GM12878 (cell line): ENCODE measurements around the gene MRPS27. TPM values are rescaled to one million over a fixed set of nuclear protein-coding genes. Genes with fewer than 3 reads are reported as not detected.

Experiments
- BCLAF1 ChIP-seq: fragments of 450-650 bp; IDR thresholded peaks from 2 replicates; pipeline ENCODE4 v1.6.1; 2017; ENCODE audit warnings: antibody characterized with exemption, mild to moderate bottlenecking, moderate library complexity
- BHLHE40 ChIP-seq, 2 experiments: fragments of 450-650 bp in 1 of 2; IDR thresholded peaks; 2 replicates each; pipeline ENCODE4 v1.6.1; 2011 to 2017; ENCODE audit warnings: low read depth in 2 of 2, borderline replicate concordance in 1 of 2, improper control_type of control experiment in 1 of 2, low read length in 1 of 2, mild to moderate bottlenecking in 1 of 2
- BRCA1 ChIP-seq: IDR thresholded peaks from 2 replicates; pipeline ENCODE4 v1.6.1; 2011; ENCODE audit warnings: low read depth, low read length, improper control_type of control experiment
- CREM ChIP-seq: IDR thresholded peaks from 2 replicates; pipeline ENCODE4 v1.6.1; 2014; ENCODE audit warnings: antibody characterized with exemption, low read depth
- ESRRA ChIP-seq: IDR thresholded peaks from 2 replicates; pipeline ENCODE4 v1.6.1; 2012; ENCODE audit warnings: mild to moderate bottlenecking, low read length, improper control_type of control experiment
- HDAC2 ChIP-seq: fragments of 200-600 bp; sonication (generic); IDR thresholded peaks from 2 replicates; pipeline ENCODE4 v1.6.1; 2017
- IKZF1 ChIP-seq: fragments of 450-650 bp; conservative IDR thresholded peaks from 2 replicates; pipeline ENCODE4 v1.6.1; 2017; ENCODE audit warnings: antibody characterized with exemption, mild to moderate bottlenecking
- KLF5 ChIP-seq: fragments of 450-650 bp; IDR thresholded peaks from 2 replicates; pipeline ENCODE4 v1.6.1; 2014; ENCODE audit warnings: mild to moderate bottlenecking; ENCODE audit not compliant: partially characterized antibody
- MYC ChIP-seq: IDR thresholded peaks from 2 replicates; pipeline ENCODE4 v1.6.1; 2011; ENCODE audit warnings: mild to moderate bottlenecking, low read length, moderate library complexity, inconsistent platforms; ENCODE audit not compliant: insufficient read depth, insufficient replicate concordance, insufficient read length, severe bottlenecking
- NBN ChIP-seq: fragments of 450-650 bp; IDR thresholded peaks from 2 replicates; pipeline ENCODE4 v1.6.1; 2016
- PAX5 ChIP-seq: IDR thresholded peaks from 2 replicates; pipeline ENCODE4 v1.6.1; 2011; ENCODE audit warnings: low read depth, low read length, borderline replicate concordance
- RAD21 ChIP-seq: IDR thresholded peaks from 2 replicates; pipeline ENCODE4 v1.6.1; 2011; ENCODE audit warnings: mild to moderate bottlenecking, low read depth, low read length, moderate library complexity; ENCODE audit not compliant: insufficient read depth
- RFX5 ChIP-seq: IDR thresholded peaks from 2 replicates; pipeline ENCODE4 v1.6.1; 2011; ENCODE audit warnings: low read depth, low read length, improper control_type of control experiment
- SMAD5 ChIP-seq: IDR thresholded peaks from 2 replicates; pipeline ENCODE4 v1.6.1; 2016; ENCODE audit warnings: antibody characterized with exemption, low read depth
- TARDBP ChIP-seq: IDR thresholded peaks from 2 replicates; pipeline ENCODE4 v1.6.1; 2016; ENCODE audit warnings: borderline replicate concordance
- TCF12 ChIP-seq: IDR thresholded peaks from 2 replicates; pipeline ENCODE4 v1.6.1; 2011; ENCODE audit warnings: low read depth, mild to moderate bottlenecking, low read length
- USF2 ChIP-seq: IDR thresholded peaks from 2 replicates; pipeline ENCODE4 v1.6.1; 2011; ENCODE audit warnings: low read depth, low read length, improper control_type of control experiment, borderline replicate concordance
- ZBED1 ChIP-seq: IDR thresholded peaks from 2 replicates; pipeline ENCODE4 v1.6.1; 2016; ENCODE audit warnings: borderline replicate concordance
- ZSCAN29 ChIP-seq: fragments of 450-650 bp; IDR thresholded peaks from 2 replicates; pipeline ENCODE4 v1.6.1; 2017; ENCODE audit warnings: mild to moderate bottlenecking, moderate library complexity
- polyA plus RNA-seq, 11 experiments: library from polyadenylated mRNA; depleted of rRNA in 4 of 11; unstranded in 6 of 11; stranded (reverse) in 5 of 11; fragments of >200 nt; fragmentation: Nextera tagmentation in 4 of 11; fragmentation: Illumina TruSeq in 1 of 11; extraction: Ambion mirVana in 4 of 11; extraction: Trizol in 1 of 11; gene quantifications; 1 replicate in 1 of 11; 2 replicates in 10 of 11; pipeline versions ENCODE4 v1.2.1 to v1.2.3, GENCODE V29; 2011 to 2016; ENCODE audit warnings: inconsistent platforms in 2 of 11, missing spikeins in 2 of 11, low read depth in 1 of 11
- total RNA-seq, 4 experiments: library from RNA; depleted of rRNA in 3 of 4; stranded (reverse); fragments of >200 nt in 3 of 4; fragmentation: Illumina TruSeq in 1 of 4; extraction: Trizol in 1 of 4; gene quantifications; 2 replicates each; pipeline versions ENCODE4 v1.2.1 to v1.2.3, GENCODE V29; 2013 to 2021
- TF ChIP-seq, protein P1 (sequence below): fragments of 450-650 bp; IDR thresholded peaks from 2 replicates; pipeline ENCODE4 v1.6.1; 2017; ENCODE audit warnings: borderline replicate concordance
- TF ChIP-seq, protein P2 (sequence below): IDR thresholded peaks from 2 replicates; pipeline ENCODE4 v1.6.1; 2011; ENCODE audit warnings: borderline replicate concordance, low read depth, mild to moderate bottlenecking, moderate library complexity, low read length; ENCODE audit not compliant: insufficient read depth, poor library complexity, severe bottlenecking
- TF ChIP-seq, protein P3 (sequence below): fragments of 450-650 bp; IDR thresholded peaks from 2 replicates; pipeline ENCODE4 v1.6.1; 2017; ENCODE audit warnings: mild to moderate bottlenecking, low read depth, inconsistent platforms; ENCODE audit not compliant: poor library complexity, severe bottlenecking

Gene MRPS27
- total and polyA plus RNA-seq, 10 of the 15 experiments (the other 5 are each of a cell fraction or from before 2014, with no cell fraction given), result 61.0 to 128 (median 93.0) TPM

DNA sequence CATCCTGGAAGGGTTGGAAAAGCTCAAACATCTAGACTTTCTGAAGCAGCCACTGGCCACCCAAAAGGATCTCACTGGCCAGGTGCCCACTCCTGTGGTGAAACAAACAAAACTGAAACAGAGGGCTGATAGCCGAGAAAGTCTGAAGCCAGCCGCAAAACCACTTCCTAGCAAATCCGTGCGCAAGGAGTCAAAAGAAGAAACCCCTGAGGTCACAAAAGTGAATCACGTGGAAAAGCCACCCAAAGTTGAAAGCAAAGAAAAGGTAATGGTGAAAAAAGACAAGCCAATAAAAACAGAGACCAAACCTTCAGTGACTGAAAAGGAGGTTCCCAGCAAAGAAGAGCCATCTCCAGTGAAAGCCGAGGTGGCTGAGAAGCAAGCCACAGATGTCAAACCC, 125.2 kb downstream of the MRPS27 start (continued):
- TF ChIP-seq USF2 (no peak), PAX5 (peak; percentile 95), TARDBP (no peak), TCF12 (peak; percentile 81), CREM (peak; percentile 88), ZBED1 (peak; percentile 82; the same call in 1 of the 2 replicates), HDAC2 (no peak), ESRRA (no peak), SMAD5 (no peak), IKZF1 (peak; percentile 72), RFX5 (no peak), RAD21 (no peak), ZSCAN29 (no peak), BCLAF1 (no peak), MYC (no peak), BRCA1 (no peak), BHLHE40 (IDR thresholded peaks at IDR 0.05; ENCODE audit: borderline replicate concordance in 1 of 2, low read depth in 2 of 2, low read length in 1 of 2) (peak; percentile 82 to 88), NBN (peak; percentile 27; the same call in 1 of the 2 replicates), KLF5 (no peak)
- TF ChIP-seq, protein P1, sequence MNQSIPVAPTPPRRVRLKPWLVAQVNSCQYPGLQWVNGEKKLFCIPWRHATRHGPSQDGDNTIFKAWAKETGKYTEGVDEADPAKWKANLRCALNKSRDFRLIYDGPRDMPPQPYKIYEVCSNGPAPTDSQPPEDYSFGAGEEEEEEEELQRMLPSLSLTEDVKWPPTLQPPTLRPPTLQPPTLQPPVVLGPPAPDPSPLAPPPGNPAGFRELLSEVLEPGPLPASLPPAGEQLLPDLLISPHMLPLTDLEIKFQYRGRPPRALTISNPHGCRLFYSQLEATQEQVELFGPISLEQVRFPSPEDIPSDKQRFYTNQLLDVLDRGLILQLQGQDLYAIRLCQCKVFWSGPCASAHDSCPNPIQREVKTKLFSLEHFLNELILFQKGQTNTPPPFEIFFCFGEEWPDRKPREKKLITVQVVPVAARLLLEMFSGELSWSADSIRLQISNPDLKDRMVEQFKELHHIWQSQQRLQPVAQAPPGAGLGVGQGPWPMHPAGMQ, result no peak
- TF ChIP-seq, protein P2, sequence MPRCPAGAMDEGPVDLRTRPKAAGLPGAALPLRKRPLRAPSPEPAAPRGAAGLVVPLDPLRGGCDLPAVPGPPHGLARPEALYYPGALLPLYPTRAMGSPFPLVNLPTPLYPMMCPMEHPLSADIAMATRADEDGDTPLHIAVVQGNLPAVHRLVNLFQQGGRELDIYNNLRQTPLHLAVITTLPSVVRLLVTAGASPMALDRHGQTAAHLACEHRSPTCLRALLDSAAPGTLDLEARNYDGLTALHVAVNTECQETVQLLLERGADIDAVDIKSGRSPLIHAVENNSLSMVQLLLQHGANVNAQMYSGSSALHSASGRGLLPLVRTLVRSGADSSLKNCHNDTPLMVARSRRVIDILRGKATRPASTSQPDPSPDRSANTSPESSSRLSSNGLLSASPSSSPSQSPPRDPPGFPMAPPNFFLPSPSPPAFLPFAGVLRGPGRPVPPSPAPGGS, result peak; percentile 48
- TF ChIP-seq, protein P3, sequence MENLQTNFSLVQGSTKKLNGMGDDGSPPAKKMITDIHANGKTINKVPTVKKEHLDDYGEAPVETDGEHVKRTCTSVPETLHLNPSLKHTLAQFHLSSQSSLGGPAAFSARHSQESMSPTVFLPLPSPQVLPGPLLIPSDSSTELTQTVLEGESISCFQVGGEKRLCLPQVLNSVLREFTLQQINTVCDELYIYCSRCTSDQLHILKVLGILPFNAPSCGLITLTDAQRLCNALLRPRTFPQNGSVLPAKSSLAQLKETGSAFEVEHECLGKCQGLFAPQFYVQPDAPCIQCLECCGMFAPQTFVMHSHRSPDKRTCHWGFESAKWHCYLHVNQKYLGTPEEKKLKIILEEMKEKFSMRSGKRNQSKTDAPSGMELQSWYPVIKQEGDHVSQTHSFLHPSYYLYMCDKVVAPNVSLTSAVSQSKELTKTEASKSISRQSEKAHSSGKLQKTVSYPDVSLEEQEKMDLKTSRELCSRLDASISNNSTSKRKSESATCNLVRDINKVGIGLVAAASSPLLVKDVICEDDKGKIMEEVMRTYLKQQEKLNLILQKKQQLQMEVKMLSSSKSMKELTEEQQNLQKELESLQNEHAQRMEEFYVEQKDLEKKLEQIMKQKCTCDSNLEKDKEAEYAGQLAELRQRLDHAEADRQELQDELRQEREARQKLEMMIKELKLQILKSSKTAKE, result peak; percentile 91
